HCT116 (cell line): ENCODE measurements around the gene AMOTL1. TPM values are rescaled to one million over a fixed set of nuclear protein-coding genes. Genes with fewer than 3 reads are reported as not detected.
"Not testable (repeated sequence)": the region's sequence is repeated elsewhere in the genome, so short reads cannot be mapped to it uniquely, and the experiment has no call there.

Experiments used
- ATAC-seq: fragments of 200-7000 bp; cut with Tn5 transposase; 2 replicates; pipeline ENCODE4 v1.9.1; 2020; ENCODE audit warnings: mild to moderate bottlenecking, moderate library complexity
- BruUV-seq: library from RNA; stranded (reverse); fragments of 400-500 nt; replicated peaks from 2 replicates; lab custom pipeline; 2021; lab: Mats Ljungman, UMichigan
- CTCF ChIA-PET: fragments of 300-600 bp; sonication (Branson Sonifier 250); formaldehyde crosslinking; loops from one replicate; lab custom pipeline; 2021; ENCODE audit warnings: antibody characterized with exemption; lab: Charles Lee
- POLR2A ChIA-PET: fragments of 300-600, 350-600 bp; sonication (Branson Sonifier 250); formaldehyde crosslinking; loops from one replicate; lab custom pipeline; 2021; ENCODE audit warnings: antibody characterized with exemption; lab: Charles Lee
- RAD21 ChIA-PET, 2 experiments: fragments of 300-600 bp; sonication (Branson Sonifier 250); formaldehyde crosslinking; loops; one replicate each; lab custom pipeline; 2023; ENCODE audit warnings: low total read pairs in 2 of 2; ENCODE audit not compliant: uncharacterized antibody in 2 of 2, unreplicated experiment in 2 of 2, low non-redundant PET in 1 of 2; lab: Charles Lee
- DNase-seq: peaks from one replicate; pipeline ENCODE4 v3.0.0-alpha.2; 2010; ENCODE audit warnings: low read depth, low spot score
- H2AFZ ChIP-seq: fragments of 200-600 bp; shearing (Covaris generic), sonication (generic); 2 replicates; pipeline ENCODE4 v1.6.1; 2017; ENCODE audit warnings: low read depth, mixed run types, mixed read lengths, antibody characterized with exemption, low read length; ENCODE audit not compliant: poor library complexity, severe bottlenecking
- H3K27ac ChIP-seq: 2 replicates; pipeline ENCODE4 v1.5.1; 2012; ENCODE audit warnings: low read depth, low read length
- H3K27me3 ChIP-seq: fragments of 200-600 bp; sonication (generic); 2 replicates; pipeline ENCODE4 v1.6.1; 2016; ENCODE audit warnings: mixed run types, low read length, mixed read lengths; ENCODE audit not compliant: insufficient read depth
- H3K36me3 ChIP-seq, 2 experiments: fragments of 200-500 bp in 1 of 2; fragments of 200-600 bp in 1 of 2; sonication (Bioruptor generic) in 1 of 2; sonication (generic) in 1 of 2; 2 replicates each; pipeline versions ENCODE4 v1.5.1 to v1.6.1; 2014 to 2016; ENCODE audit warnings: low read length in 2 of 2, inconsistent platforms in 1 of 2, mixed read lengths in 1 of 2, mixed run types in 1 of 2; ENCODE audit not compliant: insufficient read depth in 2 of 2, control insufficient read depth in 1 of 2
- H3K4me1 ChIP-seq, 2 experiments: fragments of 200-600 bp in 1 of 2; sonication (generic) in 1 of 2; 2 replicates each; pipeline versions ENCODE4 v1.5.1 to v1.6.1; 2012 to 2017; ENCODE audit warnings: low read length in 2 of 2, inconsistent platforms in 1 of 2, mild to moderate bottlenecking in 1 of 2, mixed read lengths in 1 of 2, mixed run types in 1 of 2, moderate library complexity in 1 of 2; ENCODE audit not compliant: insufficient read depth in 2 of 2, control insufficient read depth in 1 of 2
- H3K4me2 ChIP-seq: fragments of 200-600 bp; sonication (generic); 2 replicates; pipeline ENCODE4 v1.6.1; 2017; ENCODE audit warnings: mixed run types, low read length, mixed read lengths
- H3K4me3 ChIP-seq, 2 experiments: fragments of 200-600 bp in 1 of 2; sonication (generic) in 1 of 2; replicated peaks in 1 of 2; 2 replicates each; pipeline ENCODE4 v1.5.1; 2011 to 2016; ENCODE audit warnings: low read length in 2 of 2, control low read depth in 1 of 2, low read depth in 1 of 2, mild to moderate bottlenecking in 1 of 2, mixed read lengths in 1 of 2, mixed run types in 1 of 2
- H3K79me2 ChIP-seq: fragments of 200-600 bp; sonication (generic); 2 replicates; pipeline ENCODE4 v1.6.1; 2017; ENCODE audit warnings: mild to moderate bottlenecking, mixed run types, low read length, moderate library complexity, mixed read lengths; ENCODE audit not compliant: insufficient read depth
- H3K9ac ChIP-seq: fragments of 200-600 bp; sonication (generic); 2 replicates; pipeline ENCODE4 v1.6.1; 2016; ENCODE audit warnings: low read length, mixed read lengths
- H3K9me2 ChIP-seq: fragments of 200-600 bp; sonication (generic), shearing (Covaris generic); 2 replicates; pipeline ENCODE4 v1.6.1; 2017; ENCODE audit warnings: mixed run types, mild to moderate bottlenecking, moderate library complexity; ENCODE audit not compliant: insufficient read depth
- H3K9me3 ChIP-seq, 2 experiments: fragments of 200-500 bp in 1 of 2; fragments of 200-600 bp in 1 of 2; sonication (Bioruptor generic) in 1 of 2; sonication (generic) in 1 of 2; 2 replicates each; pipeline ENCODE4 v1.6.1; 2014 to 2017; ENCODE audit warnings: low read length in 2 of 2, mixed read lengths in 2 of 2, inconsistent platforms in 1 of 2, low read depth in 1 of 2, mild to moderate bottlenecking in 1 of 2, mixed run types in 1 of 2, moderate library complexity in 1 of 2; ENCODE audit not compliant: control insufficient read depth in 1 of 2, insufficient read depth in 1 of 2
- H4K20me1 ChIP-seq: fragments of 200-600 bp; sonication (generic), shearing (Covaris generic); 2 replicates; pipeline ENCODE4 v1.6.1; 2017; ENCODE audit warnings: mixed run types, mild to moderate bottlenecking, moderate library complexity; ENCODE audit not compliant: insufficient read depth
- RAD21 ChIP-seq: IDR thresholded peaks from 2 replicates; pipeline ENCODE4 v1.6.1; 2012; ENCODE audit warnings: low read depth, mild to moderate bottlenecking
- SP1 ChIP-seq: IDR thresholded peaks from 2 replicates; pipeline ENCODE4 v1.6.1; 2012; ENCODE audit warnings: low read depth
- SRF ChIP-seq: IDR thresholded peaks from 2 replicates; pipeline ENCODE4 v1.6.1; 2012; ENCODE audit warnings: low read depth
- YY1 ChIP-seq: IDR thresholded peaks from 2 replicates; pipeline ENCODE4 v1.6.1; 2011; ENCODE audit warnings: low read length, low read depth, moderate library complexity, mild to moderate bottlenecking; ENCODE audit not compliant: insufficient replicate concordance; ENCODE audit errors: extremely low read depth
- intact Hi-C: fragments of 100-400 bp; cut with micrococcal nuclease; formaldehyde crosslinking; loops from 2 replicates; pipeline ENCODE4 v1.10.0; 2022
- total RNA-seq: library from RNA; stranded (reverse); gene quantifications from one replicate; pipeline ENCODE4 v1.2.1, GENCODE V29; 2021; ENCODE audit not compliant: unreplicated experiment
- TF ChIP-seq, protein P1 (sequence below), 3 experiments: fragments of 200-600 bp in 1 of 3; sonication (generic) in 1 of 3; IDR thresholded peaks in 2 of 3; conservative IDR thresholded peaks in 1 of 3; 2 replicates each; pipeline ENCODE4 v1.5.1; 2012 to 2017; ENCODE audit warnings: low read depth in 2 of 3, low read length in 2 of 3, antibody characterized with exemption in 1 of 3, borderline replicate concordance in 1 of 3, control low read depth in 1 of 3, mild to moderate bottlenecking in 1 of 3, mixed read lengths in 1 of 3, mixed run types in 1 of 3, moderate library complexity in 1 of 3; ENCODE audit not compliant: insufficient read depth in 1 of 3
- TF ChIP-seq, protein P2 (sequence below): IDR thresholded peaks from 2 replicates; pipeline ENCODE4 v1.6.1; 2011; ENCODE audit warnings: mild to moderate bottlenecking, low read length, moderate library complexity; ENCODE audit not compliant: insufficient replicate concordance; ENCODE audit errors: extremely low read depth

AMOTL1 gene
- total RNA-seq, 1 experiment from 2014 or later = 27.6 TPM

DNA sequence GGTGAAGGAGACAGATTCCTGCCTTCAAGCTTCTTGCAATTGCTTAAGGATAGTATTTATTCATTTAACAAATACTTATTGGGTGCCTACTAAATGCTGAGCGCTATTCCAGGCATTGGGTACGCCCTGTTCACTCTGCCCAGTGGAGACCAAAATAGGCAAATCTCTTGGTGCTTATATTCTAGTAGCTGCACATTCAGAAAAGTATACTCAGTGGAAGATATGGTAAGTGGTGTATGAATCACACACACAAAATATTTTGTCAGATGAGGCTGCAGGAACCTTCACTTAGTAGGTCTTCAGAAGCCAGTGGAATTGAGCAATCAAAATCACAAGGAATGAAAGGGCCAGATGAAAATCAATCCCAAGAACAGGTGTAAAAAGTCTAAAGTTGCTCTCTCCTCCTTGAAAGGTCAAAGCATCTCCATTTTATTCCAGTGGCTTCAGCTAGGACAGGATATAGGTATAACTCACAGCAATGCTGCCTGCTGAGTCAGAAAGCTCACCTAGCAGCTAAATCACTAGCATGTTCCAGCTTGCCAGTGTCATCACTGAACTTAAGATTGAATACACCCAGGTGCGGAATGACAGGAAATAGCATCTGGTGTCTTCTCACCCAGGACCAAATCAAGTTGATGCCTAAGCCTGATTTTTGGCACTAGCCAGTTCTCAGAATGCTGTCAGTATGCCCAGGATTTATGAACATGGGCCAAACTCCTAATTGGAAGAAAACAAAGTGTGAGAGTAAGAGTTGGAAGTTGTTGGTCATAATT is 83.9 kb downstream of the AMOTL1 start (continued):
- TF ChIP-seq YY1 (no peak), RAD21 (no peak), SRF (no peak), SP1 (no peak)
- TF ChIP-seq, protein P1, sequence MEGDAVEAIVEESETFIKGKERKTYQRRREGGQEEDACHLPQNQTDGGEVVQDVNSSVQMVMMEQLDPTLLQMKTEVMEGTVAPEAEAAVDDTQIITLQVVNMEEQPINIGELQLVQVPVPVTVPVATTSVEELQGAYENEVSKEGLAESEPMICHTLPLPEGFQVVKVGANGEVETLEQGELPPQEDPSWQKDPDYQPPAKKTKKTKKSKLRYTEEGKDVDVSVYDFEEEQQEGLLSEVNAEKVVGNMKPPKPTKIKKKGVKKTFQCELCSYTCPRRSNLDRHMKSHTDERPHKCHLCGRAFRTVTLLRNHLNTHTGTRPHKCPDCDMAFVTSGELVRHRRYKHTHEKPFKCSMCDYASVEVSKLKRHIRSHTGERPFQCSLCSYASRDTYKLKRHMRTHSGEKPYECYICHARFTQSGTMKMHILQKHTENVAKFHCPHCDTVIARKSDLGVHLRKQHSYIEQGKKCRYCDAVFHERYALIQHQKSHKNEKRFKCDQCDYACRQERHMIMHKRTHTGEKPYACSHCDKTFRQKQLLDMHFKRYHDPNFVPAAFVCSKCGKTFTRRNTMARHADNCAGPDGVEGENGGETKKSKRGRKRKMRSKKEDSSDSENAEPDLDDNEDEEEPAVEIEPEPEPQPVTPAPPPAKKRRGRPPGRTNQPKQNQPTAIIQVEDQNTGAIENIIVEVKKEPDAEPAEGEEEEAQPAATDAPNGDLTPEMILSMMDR (IDR thresholded peaks at IDR 0.05 in 2 of 3, conservative IDR thresholded peaks at IDR 0.05 in 1 of 3; ENCODE audit: borderline replicate concordance in 1 of 3, insufficient read depth in 1 of 3, low read depth in 2 of 3, low read length in 2 of 3) = no peak
- TF ChIP-seq, protein P2, sequence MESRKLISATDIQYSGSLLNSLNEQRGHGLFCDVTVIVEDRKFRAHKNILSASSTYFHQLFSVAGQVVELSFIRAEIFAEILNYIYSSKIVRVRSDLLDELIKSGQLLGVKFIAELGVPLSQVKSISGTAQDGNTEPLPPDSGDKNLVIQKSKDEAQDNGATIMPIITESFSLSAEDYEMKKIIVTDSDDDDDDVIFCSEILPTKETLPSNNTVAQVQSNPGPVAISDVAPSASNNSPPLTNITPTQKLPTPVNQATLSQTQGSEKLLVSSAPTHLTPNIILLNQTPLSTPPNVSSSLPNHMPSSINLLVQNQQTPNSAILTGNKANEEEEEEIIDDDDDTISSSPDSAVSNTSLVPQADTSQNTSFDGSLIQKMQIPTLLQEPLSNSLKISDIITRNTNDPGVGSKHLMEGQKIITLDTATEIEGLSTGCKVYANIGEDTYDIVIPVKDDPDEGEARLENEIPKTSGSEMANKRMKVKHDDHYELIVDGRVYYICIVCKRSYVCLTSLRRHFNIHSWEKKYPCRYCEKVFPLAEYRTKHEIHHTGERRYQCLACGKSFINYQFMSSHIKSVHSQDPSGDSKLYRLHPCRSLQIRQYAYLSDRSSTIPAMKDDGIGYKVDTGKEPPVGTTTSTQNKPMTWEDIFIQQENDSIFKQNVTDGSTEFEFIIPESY = no peak

DNA sequence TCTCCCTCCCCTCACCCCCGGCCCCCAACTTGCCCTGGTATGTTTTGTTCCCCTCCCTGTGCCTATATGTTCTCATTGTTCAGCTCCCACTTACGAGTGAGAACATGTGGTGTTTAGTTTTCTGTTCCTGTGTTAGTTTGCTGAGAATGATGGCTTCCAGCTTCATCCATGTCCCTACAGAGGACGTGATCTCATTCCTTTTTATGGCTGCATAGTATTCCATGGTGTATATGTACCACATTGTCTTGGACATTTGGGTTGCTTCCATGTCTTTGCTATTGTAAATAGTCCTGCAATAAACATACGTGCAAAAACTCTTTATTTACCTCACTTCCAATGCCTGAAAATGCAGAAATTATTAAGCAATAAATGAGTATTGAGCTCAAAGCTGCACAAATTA is 85.1 kb downstream of the AMOTL1 start:
- DNase-seq, H3K9me2 ChIP-seq, H3K79me2 ChIP-seq, H3K36me3 ChIP-seq, CTCF ChIA-PET, H3K4me3 ChIP-seq, intact Hi-C loops, H2AFZ ChIP-seq, BruUV-seq, H3K4me2 ChIP-seq, ATAC-seq, H3K9ac ChIP-seq, H3K27ac ChIP-seq, H3K27me3 ChIP-seq, H3K9me3 ChIP-seq, H4K20me1 ChIP-seq, RAD21 ChIA-PET, H3K4me1 ChIP-seq: not testable (repeated sequence)
- POLR2A ChIA-PET = interaction anchor here (0.7 kb wide), 1 partner anchor 214 kb away, joined by 3 read pairs; no protein-coding TSS in a partner anchor
